HPDE6-E6E7 (cell line): ENCODE results near the gene MYG1.
"Not testable (repeated sequence)": the region's sequence is repeated elsewhere in the genome, so short reads cannot be mapped to it uniquely, and the experiment has no call there.

Source experiments
- DNase-seq: peaks from one replicate; pipeline ENCODE4 v3.0.0; 2011; ENCODE audit warnings: missing footprints; ENCODE audit errors: extremely low spot score

The MYG1 gene

DNA sequence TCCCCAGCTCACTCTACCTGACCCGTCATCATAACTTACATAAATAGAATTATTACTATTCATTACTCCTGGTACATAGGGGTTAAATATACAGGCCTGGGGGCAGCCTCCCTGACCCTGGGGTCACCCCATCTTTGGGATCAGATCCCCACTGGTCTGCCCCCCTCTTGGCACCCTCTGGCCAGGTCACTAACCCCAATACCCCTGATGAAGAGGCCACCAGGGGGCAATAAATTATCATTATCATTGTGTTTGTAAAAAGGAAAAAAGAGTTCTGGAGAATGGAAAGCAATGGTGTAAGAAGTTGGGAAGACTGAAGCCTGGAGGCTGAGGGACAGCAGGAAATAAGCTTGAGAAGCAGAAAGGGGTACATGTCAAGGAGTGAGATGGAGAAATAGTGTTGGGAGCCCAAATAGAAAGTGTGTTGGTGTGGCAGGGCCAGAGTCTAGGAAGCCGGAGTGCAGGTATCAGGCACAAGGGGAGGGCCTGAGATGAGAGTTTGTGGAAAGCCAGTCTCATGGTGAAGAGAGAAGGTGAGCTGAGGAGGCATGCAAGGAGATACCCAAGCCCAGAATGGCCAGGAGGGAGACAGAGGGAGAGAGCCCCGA lies 28.0 kb downstream of the MYG1 start:
- DNase-seq = no peak

DNA sequence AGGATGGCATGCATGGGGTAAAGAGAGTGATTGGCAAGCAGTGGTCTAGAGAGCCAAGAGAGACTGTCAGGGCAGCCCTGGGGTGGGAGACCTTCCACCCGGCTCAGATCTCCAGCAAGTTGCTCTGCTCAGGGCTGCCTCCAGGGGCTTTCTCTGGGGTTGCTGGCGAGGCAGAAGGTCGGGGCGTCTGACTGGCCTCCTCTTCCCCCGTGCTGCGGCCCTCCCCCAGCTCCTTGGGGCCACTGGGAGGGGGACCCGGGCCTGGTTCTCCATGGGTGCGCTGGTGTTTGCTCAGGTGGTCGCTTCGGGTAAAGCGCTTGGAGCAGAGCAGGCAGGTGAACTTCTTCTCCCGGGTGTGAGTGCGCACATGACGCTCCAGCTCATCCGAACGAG lies 28.5 kb downstream of the MYG1 start:
- DNase-seq = no peak

DNA sequence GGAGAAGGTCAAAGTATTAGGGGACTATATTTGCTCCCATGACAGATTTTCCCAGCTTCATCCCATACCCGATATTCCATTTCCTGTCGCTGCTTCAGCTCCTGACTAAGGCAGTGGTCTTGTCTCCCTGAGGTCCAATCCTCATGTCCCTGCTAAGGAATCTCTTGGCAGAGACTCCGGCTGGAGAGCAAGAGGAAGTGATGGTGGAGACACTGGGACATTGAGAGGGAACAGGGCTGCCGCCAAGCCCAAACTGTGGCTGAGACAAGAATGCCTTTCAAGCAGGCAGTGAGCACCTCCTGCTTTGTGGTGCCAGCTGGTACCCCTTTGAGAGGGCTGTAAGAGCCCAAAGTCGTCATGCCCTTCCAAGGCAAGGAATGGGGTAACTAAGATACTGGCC lies 31.2 kb downstream of the MYG1 start:
- DNase-seq = no peak

DNA sequence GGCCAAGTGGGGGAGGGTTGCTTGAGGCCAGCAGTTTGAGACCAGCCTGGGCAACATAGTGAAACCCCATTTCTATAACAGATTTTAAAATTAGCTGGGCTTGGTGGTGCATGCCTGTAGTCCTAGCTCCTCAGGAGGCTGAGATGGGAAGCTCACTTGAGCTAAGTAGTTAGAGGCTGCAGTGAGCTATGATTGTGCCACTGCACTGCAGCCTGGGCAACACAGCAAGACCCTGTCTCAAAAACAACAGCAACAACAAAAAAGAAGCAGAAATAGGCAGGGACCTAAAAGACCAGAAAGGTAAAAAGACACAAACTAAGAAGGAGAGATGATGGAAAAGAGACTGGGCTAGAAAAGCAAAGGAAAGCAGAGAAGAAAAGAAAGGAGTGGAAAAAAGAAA lies 32.8 kb downstream of the MYG1 start:
- DNase-seq = not testable (repeated sequence)

DNA sequence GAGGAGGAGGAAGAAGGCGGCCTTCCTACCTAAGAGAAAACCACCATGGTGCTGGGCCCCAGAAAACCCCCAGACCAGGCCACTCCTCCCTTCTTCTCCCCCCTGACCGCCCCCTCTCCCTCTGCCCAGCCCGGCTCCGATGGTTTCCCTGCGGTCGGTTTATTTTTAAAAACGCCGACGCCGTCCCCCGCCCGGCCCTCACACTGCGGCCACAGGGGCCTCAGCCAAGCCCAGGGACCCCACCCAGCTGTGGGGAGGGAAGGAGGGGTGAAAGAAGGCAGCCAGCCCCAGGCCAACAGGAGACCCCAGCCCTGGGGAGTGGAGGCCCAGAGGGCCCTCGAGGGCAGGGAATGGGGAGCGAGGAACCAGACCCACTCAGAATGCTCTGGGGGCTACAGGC lies 33.2 kb downstream of the MYG1 start:
- DNase-seq = no peak

DNA sequence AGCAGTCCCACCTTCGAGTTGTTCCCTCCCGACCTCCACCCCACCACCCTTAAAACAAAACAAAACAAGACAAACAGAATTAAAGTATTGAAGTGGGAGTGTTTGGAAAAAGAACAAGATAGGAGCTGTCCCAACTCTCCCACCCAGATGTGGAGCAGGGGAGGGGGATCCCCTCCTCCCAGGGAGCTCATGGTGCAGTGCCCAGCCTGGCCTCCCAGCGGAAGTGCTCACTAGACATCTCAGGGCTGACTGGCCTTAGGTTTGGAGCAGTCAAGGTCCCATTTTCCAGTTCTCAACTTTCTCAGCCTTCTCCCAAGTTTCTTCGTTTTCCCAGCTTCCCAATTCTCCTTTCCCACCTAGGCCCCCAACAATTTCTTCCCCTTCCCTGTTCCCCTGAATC lies 33.8 kb downstream of the MYG1 start:
- no peak for DNase-seq

DNA sequence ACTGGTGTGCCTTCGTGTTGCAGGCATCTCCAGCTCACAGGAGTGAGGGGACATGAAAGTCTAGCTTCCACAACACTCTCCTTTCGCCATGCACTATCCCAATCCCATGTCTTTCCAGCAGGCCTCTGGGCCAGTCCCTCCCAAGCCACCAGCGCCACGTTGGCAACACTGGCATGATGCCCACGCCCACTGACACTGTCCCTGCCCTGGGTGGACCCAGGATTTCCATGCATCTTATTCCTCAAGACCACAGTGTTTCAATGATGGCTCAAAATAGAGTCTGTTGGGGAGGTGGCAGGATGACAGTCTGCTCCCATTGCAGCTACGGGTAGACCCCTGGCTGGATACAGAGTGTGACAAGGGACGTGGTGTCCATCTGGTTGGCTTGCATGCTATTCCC lies 34.4 kb downstream of the MYG1 start:
- no peak for DNase-seq

DNA sequence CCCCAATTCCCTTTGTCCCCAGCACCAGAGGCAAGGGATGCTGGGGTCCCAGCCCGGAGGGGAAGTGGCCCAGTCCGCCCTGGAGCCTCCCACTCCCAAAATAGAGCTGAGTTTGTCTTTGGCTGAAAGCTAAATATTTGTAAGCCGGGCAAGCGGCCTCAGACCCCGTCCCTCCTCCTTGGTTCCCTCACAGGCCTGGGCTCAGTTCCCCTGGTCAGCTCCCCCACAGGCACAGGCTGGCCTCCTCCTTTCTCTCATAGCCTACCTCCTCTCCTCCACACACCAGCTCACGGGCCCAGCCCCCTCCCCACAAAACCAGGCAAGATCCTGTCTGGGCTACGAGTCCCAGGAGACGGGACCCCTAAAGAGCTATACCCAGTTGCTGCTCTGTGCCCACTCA lies 35.3 kb downstream of the MYG1 start:
- no peak for DNase-seq

DNA sequence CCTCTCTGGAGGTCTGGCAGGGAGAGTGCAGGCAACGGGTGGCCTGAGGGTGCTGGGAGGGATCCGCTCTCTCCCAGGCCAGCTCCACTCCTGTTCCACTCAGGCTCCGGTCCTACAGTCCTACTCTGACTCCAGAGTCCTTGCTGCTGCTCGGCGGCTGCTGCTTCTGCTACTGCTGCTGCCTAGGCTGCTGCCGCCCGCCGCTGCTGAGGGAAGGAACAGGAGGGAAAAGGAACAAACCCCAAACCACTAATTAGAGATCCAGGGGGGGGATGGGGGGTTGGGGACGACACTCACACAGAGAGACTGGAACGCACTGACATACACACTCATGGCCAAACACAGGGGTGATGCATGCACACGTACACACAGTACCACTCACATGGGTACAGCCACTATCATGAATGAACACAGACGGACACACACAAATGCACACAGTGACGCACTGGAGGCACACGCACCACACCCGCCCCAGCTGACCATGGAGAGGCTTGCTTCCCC lies 36.7 kb downstream of the MYG1 start, which contains the start of gene SP7:
Gene SP7, minus strand, starts transcription at position 174 of the 501 bp plus-strand sequence. CDS start 708 bp downstream, outside the sequence.
- no peak for DNase-seq

DNA sequence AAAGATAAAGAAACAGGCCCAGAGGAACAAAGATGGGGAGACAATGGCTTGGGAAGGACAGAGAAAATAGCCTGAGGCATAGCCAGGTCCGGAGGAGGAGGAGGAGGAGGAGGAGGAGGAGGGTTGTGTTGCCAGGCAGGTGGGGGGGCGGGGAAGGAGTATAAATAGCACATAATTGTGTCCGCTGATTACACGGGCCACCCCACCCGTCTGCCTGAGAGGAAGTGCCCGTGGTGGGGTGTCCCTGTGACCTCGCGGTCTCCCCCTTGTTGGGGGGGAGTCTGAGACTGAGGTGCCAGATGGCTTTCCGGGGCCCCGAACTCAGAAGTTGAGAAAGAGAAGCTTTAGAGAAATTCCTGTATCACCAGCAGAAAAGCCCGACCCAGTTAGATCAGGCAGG lies 38.5 kb downstream of the MYG1 start:
- no peak for DNase-seq

DNA sequence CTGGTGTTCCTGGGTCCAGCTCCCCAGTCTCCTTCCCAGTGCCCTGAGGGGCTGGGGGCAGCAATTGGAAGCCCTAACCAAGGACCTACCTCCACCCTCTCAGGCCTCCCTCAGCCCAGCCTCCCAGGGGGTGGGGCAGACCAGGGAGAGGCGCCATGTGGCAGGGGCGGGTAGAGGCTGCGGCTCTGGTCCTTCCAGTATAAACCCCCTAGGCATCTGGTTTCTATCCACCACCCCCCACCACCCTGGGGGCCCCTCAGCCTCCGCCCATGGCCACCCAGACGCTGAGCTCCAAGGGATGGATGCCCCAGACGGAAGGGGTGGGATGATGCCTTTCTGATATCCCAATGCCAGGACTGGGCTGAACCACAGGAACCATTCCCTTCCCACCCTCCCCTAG lies 39.4 kb downstream of the MYG1 start:
- DNase-seq = no peak

DNA sequence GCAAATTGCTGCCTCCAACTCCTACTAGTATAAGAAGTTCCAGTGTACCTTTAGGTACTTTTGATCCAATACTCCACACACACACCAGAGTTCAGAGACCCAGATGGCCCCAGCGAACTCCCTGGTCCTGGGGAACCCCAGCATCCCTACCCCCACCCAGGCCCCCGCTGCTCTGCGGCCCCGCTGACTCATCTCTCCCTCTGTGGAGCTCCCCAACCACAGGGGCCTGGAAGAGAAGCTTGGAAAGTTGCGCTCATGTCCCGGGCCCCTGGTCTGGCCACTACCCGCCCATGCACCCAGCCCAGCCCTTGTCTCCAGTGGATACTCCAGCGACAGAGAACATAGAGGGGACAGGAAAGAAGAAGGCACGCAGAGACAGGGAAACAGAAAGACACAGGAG lies 40.9 kb downstream of the MYG1 start:
- no peak for DNase-seq

DNA sequence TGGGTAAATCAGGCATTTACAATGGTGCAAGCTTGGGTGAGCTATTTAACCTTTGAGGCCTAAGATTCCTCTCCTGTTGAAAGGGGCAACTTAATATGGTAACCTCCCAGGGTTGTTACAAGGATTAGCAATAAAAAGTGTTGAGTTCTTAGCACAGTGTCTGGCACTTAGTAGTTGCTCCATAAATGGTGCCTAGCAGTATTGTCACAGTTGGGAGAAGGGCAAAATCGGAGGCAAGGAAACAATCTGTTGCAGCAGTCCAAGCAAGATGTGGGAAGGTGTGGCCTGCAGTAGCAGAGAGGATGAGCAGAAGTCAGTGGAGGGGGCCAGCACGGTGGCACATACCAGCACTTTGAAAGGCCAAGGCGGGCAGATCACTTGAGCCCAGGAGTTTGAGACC lies 44.0 kb downstream of the MYG1 start:
- DNase-seq = no peak

DNA sequence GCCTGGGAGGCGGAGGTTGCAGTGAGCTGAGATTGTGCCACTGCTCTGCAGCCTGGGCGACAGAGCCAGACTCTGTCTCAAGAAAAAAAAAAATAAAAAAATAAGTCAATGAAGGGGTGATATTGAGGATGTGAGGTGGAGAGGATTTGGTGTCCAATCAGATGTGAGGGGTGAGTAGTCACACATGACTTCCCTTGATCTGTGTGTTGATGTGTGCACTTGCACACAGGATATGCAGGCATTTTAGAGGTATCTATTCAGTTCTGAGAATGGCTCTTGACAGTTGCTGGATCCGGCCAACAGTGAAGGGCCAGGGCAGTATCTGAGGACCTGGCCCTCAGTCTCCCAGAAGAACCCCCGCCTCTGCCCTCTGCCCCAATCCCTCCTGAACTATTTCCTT lies 44.5 kb downstream of the MYG1 start:
- no peak for DNase-seq

DNA sequence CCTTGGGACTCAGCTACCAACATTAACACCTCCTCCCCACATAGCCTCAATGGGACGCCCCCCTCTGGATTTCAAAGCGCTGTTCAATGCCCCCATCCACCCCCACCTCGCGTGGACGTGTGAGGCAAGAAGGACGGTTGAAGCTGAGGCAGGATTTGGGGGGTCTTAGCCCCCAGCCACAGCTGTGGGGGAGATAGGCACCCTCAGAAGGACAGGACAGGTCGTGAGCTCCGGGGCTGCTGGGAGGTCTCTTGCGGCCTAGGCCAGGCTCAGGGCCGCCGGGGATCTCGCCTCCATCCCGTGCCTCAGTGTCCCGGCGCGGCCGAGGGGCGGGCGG lies 45.0 kb downstream of the MYG1 start:
- no peak for DNase-seq

DNA sequence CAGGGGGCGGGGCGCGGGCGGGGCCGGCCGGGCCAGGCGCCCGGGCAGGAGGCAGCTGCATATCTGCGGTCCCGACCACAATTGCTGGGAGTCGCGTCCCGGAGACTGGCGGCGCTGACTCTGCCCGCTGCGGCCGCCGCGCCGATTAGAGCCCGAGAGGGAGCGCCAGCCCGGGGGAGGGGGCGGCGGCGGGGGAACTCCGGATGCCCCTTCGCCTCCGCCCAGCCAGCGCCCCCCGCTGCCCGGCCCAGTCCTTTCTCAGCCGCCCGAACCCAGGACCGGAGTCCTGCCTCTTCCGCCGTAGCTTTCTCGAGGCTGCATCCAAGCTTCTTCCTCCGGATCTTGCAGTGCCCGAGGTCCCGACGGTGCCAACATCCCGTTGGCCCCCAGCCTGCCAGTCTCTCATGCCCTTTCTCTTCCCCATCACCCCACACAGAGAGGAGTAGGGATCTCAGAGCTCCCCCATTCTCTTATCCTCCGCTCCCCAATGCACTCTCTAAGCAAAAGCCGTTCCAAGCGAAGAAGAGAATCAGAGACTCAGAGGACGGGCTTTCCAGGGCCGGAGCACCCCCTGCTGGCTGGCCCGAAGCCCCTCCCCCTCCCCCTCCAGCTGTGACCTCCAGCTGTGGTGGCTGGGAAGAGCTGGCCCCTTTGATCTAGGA lies 45.5 kb downstream of the MYG1 start:
- DNase-seq = no peak

DNA sequence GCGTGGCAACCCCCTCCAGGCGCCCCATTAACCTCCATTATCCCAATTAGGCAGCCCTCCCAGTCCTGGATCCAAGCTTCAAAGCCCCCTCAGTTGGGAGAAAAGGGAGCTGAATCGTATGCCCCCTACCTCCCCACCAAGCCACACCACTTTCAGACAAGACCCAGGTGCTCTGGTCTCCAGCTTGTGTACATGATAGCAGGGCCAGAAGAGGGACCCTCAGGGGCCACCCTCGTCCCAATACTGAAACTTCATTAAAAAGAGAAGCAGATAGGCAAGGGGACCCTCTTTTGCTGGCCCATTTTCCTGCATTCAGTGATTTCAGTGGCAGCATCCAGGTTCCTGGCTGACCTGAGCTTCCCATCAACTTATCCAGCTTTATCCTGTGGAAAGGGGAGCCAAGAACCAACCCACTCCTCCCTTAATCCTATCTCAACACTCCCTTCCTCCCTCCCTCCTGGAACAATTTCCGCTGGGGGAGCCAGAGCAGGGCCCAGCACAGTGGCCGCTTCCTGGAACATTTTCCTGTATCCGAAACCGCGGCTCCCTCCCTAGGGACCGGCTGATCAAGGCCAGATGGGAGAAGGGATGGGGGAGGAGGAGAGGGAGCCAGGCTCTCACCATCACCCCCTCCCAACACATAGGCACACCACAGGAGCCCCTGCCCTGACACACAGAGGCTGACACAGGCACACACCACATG lies 46.1 kb downstream of the MYG1 start:
- no peak for DNase-seq

DNA sequence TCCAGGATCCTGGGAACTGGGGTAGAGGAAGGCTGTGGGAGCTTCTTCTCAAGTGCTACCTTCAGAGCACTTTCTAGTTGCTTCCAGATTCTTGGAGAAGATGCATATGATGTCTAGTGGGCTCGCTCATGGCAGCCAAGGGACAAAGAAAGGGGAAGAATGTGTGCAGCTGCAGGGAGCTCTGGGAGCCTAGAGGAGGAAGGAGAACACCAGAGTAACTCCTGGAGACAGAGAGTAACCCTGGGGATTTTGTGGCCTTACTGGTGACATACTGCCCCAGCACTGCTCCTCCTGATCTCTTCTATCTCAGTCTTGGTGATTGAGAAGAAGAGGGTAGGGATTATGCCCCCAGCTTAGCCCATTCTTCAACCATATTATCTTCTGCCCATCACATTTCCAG lies 47.0 kb downstream of the MYG1 start:
- DNase-seq = no peak

DNA sequence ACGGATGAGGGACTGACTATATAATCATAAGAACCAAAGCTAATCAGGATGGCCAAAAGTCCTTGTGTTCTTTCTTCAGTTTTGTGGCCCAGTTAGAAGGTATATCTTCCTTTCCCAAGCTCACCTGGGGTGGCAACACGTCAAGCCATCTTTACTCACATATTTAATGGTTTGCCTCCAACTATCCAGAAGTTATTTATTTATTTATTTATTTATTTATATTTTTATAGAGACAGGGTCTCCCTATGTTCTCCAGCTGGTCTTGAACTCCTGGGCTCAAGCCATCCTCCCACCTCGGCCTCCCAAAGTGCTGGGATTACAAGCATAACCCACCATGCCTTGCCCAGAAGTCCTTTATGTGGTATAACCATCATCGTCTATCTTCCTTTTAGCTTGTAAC lies 48.4 kb downstream of the MYG1 start:
- no peak for DNase-seq

DNA sequence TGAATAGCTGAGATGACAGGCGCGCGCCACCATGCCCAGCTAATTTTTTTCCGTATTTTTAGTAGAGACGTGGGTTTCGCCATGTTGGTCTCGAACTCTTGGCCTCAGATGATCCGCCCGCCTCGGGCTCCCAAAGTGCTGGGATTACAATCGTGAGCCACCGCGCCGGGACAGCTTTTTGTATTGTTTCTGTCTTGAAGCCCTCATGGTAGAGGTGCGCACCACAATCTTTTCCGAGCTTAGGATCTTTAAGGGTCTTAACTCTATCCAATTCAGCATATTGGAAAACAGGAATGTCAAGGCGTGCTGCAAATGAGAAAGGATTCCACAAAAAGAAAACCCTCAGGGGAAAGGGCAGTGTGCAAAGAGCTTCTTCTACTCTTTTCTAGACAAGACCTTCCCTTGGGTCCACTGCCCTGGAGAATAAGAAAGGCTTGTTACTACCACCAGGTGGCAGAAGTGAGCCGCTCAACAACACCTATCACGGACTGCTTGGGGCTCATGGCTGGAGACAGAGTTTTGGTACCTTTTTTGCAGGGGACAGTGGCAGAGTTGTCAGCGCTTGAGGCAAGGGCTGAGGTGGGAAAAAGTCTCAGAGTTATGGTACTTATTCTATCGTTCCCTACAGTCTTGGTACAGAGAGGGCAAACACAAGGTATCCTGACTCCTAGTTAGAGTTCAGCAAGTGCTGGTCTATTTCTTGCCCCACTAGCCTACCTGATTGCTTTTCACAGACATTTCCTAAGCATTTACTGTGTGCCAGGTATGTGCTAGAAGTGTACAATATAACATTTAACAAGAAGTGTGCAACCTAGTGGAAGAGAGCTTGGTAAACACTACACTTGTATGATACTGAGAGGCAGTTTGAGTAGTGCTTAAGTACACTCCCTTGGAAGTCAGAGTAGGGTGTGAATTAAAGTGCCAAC lies 53.1 kb downstream of the MYG1 start:
- DNase-seq = no peak

DNA sequence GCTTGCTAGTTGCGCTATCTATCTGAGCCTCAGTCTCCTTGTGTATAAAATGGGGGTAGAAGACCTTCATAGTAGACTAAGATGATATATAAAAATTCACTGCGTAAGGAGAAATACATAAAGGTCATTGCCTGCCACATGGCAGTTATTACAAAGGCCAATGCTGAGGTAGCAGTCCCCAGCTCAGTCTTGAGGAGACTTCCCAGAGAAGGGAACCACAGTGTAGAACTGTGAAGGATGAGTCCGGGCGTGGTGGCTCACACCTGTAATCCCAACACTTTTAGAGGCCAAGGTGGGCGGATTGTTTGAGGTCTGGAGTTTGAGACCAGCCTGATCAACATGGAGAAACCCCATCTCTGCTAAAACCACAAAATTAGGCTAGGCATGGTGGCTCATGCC lies 53.8 kb downstream of the MYG1 start:
- DNase-seq = no peak

DNA sequence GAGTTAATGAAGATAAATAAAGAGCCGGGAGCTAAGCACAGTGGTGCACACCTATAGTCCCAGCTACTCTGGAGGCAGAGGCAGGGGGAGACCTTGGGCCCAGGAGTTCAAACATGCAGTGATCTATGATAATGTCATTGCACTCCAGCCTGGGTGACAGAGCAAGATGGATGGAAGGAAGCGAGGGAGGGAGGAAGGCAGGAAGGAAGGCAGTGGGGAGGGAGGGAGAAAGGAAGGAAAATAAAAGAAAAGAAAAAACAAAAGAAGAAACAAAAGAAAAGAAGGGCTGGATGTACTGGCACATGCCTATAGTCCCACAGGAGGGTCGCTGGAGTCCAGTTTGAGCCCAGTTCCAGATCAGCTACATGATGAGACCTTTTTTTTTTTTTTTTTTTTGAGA lies 55.6 kb downstream of the MYG1 start:
- no peak for DNase-seq
